ENCODE measurements around the gene PODN.

PODN gene

DNA sequence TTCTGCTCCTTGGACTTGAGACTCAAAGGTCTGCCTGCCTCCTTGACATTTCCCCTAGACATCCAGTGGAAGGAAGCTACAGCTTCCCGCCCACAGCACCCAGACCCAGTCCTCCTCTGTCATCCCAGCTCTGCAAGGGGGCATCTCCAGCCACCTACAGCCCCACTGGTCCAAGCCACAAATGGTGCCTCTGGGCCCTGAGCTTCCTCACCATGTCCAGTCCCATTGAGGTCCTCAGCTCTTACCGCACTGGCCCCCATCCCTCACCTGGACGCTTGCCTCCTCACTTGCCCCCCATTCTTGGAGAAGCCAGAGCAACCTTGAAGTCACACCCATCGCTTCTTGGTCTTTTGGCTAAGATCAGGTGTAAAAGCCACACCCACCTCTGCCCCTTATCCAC, 13.2 kb downstream of the PODN start:
- DNase-seq (ENCODE audit: low read depth in 2 of 2), result no peak

DNA sequence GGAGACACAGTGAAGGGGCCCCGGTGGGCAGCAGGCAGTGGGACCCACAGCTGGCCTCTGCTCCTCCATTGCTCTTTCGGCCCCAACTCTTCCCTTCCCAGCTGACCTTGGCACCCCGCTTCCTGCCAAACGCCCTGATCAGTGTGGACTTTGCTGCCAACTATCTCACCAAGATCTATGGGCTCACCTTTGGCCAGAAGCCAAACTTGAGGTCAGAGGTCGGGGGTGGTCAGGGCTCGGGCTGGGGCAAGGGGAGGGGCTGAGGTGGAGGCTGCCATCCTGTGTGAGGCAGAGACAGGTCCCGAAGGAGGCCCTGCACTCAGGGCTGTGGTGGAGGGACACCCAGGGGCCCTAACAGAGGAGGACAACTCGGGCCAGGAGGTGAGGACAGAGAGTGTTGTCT, 13.7 kb downstream of the PODN start:
- no peak for DNase-seq (ENCODE audit: low read depth in 2 of 2)

DNA sequence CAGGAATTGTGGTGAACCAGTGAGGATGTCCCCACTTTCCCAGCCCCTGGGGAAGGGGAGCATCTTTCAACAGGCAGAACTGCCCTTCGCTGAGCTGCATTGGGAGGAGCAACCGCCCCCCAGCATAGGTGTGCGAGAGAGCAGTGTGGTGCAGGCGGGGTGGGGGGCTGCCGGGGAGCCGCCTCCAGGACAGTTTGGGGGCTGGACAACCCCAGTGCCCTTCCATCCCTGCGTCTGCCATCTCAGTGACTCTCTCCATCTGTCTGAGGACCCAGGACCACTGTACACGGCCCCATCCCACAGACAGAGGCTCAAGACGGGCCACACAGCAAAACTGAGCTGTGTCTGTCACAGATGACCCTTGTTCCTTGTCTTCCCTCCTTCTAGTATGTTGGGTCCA, 14.2 kb downstream of the PODN start:
- DNase-seq (ENCODE audit: low read depth in 2 of 2), result no peak

DNA sequence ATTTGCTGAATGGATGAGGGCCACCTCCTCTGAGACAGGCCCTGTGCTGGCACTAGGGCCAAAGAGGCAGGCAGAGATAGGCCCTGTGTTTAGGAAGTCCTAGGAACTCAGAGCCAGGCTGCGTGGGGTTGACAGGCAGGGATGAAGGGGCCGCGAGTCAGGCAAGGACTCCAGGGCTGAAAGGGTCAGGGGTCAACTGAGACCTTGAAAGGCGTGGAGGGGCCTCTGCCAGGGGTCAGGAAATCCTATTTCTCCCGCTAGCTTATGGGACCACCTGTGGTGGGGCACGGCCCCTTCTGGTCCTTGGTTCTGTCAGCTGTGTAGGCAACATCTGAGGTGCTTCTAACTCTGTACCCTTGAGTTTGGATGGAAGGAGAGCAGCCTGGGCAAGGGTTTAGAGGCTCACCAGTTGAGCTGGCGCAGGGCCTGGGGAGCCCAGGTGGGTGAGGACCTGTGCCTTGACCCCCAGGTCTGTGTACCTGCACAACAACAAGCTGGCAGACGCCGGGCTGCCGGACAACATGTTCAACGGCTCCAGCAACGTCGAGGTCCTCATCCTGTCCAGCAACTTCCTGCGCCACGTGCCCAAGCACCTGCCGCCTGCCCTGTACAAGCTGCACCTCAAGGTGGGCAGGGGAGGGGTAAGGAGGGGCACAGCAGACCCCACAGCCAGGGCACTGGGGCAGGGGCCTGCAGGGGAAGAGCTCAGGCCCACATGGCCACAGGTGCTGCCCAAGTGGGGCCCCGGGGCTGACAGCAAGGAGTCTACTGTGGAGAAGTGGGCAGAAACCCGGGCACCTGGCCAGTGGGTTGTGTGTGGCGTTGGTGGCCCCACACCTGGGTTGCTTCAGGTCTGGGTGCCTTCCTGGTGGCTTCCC, 14.9 kb downstream of the PODN start:
- DNase-seq (ENCODE audit: low read depth in 2 of 2), result no peak

DNA sequence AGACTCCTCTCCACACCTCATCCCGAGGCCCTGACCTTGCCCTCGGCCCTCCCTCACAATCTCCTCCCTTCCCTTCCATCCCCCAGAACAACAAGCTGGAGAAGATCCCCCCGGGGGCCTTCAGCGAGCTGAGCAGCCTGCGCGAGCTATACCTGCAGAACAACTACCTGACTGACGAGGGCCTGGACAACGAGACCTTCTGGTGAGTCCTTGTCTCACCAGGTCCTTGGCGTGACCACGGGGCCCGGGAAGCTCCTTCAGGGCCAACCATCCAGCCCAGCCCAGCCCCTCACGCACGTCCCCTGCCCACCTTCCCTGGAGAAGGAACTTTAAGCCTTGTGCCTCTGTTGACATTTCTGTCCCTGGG, 15.6 kb downstream of the PODN start:
- no peak for DNase-seq (ENCODE audit: low read depth in 2 of 2)

DNA sequence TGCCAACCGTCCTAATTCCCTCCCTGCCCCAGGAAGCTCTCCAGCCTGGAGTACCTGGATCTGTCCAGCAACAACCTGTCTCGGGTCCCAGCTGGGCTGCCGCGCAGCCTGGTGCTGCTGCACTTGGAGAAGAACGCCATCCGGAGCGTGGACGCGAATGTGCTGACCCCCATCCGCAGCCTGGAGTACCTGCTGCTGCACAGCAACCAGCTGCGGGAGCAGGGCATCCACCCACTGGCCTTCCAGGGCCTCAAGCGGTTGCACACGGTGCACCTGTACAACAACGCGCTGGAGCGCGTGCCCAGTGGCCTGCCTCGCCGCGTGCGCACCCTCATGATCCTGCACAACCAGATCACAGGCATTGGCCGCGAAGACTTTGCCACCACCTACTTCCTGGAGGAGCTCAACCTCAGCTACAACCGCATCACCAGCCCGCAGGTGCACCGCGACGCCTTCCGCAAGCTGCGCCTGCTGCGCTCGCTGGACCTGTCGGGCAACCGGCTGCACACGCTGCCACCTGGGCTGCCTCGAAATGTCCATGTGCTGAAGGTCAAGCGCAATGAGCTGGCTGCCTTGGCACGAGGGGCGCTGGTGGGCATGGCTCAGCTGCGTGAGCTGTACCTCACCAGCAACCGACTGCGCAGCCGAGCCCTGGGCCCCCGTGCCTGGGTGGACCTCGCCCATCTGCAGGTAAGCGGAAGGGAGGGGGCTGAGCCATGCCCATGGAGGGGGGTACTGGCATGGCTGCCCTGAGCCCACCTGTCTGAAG, 16.5 kb downstream of the PODN start:
- DNase-seq (ENCODE audit: low read depth in 2 of 2), result no peak

DNA sequence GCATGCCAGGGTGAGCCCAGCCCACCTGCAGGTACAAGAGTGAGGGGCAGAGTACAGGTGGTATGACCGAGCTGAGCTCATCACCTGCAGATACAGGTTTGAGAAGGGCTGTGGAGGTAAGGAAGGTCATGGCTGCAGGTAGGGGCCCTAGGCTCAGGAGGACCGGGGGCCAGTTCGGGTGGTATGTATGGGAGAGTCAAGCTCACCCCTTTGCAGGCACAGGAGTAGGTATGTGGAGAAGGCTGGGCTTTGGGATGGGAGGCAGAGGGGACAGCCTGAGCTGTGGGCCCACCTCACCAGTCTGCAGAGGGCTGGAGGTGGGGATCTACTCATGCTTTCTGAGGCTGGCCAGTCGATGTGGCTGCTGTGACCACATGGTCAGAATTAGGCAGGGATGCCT, 17.2 kb downstream of the PODN start:
- DNase-seq (ENCODE audit: low read depth in 2 of 2), result no peak

DNA sequence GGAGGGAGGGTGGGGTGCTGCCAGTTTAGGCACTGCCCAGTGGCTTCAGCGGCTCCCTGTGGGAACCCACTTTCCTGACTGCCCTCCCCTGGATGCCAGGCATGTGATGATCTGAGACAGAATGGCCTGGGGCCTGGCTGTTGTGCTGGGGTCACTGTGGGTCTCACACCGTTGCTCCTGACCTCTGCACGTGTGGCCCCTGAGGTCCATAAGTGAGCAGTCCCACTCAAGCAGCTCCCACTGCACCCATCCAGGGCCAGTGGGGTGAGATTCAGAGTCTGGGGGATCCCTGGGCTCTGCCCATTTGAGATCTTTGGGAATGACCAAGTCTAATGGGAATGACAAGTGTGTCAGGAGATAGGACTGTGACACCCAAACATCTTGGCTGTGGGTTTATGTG, 18.0 kb downstream of the PODN start:
- DNase-seq (ENCODE audit: low read depth in 2 of 2), result no peak

DNA sequence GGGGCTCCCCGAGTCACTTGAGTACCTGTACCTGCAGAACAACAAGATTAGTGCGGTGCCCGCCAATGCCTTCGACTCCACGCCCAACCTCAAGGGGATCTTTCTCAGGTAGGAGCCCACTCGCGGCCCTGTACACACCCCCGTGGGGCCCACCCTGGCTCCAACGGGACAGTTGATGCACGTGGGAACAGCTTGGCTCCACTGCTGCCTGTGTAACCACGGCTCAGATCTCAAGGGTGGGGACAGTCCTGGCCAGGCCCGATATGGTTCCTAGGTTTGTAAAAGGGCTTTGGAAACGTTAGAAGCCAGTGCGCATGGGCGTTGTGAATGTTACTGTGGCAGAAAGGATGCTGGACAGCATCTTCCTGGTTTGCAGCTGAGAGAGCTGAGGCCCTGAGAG, 18.8 kb downstream of the PODN start:
- DNase-seq (ENCODE audit: low read depth in 2 of 2), result no peak

DNA sequence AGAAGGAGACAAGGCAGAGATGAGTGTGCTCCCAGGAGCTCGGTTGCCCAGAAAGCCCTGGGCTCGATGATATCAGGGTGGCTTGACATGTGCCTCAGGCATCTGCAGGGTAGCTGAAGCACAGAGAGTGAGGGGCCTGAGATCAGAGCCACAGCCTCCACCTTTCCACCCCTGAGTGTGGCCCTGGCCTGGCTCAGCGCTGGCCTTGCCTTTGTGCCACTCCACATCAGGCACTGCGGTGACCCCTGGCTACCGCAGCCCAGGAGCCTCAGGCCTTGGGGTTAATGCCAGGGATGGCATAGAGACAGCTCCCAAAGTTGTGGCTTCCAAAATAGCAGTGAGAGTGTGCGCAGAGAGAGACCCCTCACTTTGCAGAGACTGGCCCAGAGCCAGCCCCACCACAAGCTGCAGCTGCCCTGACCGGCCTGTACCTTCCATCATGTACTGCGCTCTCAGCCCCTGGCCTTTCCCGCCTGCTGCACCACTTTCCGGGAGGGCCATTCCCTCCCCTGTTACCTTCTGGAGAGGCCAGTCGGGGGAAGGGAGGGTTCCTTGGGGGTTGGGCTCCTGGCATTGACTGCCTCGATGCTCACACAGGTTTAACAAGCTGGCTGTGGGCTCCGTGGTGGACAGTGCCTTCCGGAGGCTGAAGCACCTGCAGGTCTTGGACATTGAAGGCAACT, 19.5 kb downstream of the PODN start:
- no peak for DNase-seq (ENCODE audit: low read depth in 2 of 2)

DNA sequence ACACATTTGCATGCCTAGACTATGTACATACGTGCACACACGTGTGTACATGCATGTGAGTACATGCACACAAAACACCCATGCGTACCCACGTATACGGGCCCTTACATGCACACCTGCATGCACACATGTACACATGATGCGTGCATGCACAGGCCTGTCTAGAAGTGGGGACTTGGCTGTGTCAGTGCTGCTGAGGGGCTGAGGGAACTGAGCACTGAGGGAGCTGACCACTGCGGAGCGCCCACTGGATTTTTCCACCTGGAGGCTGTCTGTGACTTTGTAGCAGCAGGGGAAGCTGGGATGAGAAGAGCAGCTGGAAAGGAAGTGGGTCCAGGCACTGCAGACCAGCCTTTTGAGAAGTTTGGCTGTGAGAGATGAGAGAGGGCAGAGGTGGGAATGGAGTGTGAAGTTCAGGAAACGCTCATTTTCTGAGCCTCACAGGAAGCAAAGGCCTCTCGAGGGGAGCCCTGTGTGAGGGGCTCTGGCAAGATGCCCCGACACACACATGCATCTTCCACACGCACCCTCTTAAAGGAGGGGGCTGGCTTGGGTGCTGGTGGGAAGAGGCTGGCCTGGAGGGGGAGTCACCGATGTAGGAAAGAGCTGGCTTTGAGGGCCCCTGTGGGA, 20.9 kb downstream of the PODN start:
- no peak for DNase-seq (ENCODE audit: low read depth in 2 of 2)

DNA sequence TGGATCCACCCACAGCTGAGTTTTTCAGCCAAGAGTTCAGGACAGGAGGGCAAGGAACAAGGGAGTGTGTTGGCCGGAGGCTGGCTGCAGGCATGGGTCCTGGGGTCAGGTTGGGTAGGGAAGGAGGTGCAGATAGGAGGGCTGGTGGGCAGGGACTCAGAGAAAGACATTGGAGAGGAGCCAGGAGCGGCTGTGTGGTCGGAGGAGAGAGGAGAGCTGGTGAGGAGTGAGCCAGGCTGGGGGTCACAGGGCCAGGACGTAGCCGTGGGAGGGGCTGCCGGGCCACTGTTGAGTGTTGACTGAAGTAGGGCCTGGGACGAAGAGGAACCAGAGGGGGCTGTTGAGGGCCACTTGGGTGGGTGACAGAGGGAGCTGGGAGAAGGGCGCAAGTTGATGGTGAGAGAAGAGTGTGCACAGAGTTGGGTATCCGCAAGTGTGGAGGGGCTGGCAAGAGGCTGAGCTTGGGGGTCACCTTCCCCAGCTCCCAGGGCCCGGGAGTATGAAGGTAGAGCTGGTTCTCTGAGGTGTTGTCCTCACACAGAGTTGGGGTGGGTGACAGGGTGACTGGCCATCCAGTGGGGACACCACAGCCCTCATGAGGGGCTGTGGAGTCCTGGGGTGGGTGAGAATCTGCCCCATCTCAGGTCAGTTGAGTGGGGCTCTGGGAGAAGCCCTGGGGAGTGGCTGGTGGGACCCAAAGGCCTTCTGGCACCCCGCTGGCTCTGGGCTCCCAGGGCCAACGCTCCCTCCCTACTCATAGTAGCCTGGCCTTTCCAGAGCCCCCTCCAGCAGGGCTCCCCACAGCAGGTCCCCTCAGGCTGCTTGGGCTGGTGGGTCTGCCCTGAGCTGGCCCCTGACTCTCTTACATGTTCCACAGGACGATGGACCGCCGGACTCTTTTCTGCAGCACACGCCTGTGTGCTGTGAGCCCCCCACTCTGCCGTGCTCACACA, 21.9 kb downstream of the PODN start:
- no peak for DNase-seq (ENCODE audit: low read depth in 2 of 2)

DNA sequence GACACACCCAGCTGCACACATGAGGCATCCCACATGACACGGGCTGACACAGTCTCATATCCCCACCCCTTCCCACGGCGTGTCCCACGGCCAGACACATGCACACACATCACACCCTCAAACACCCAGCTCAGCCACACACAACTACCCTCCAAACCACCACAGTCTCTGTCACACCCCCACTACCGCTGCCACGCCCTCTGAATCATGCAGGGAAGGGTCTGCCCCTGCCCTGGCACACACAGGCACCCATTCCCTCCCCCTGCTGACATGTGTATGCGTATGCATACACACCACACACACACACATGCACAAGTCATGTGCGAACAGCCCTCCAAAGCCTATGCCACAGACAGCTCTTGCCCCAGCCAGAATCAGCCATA, 22.6 kb downstream of the PODN start:
- DNase-seq (ENCODE audit: low read depth in 2 of 2), result no peak

DNA sequence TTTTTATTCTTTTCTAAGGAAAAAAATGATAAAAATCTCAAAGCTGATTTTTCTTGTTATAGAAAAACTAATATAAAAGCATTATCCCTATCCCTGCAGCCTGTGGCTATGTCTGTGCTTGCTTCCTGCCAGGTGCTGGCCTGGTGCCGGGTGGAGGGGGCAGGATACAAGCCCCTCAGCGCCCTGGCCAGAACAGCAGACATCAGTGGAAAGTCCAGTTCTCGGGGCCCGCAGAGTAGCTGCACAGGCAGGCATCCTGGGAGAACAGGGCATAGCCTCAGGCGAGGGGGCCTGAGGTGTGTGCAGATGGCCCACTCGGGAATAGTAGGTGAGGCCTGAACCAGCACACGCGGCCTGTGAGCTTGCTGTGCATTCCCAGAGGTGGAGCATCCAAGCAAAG, 23.4 kb downstream of the PODN start:
- DNase-seq (ENCODE audit: low read depth in 2 of 2), result no peak

DNA sequence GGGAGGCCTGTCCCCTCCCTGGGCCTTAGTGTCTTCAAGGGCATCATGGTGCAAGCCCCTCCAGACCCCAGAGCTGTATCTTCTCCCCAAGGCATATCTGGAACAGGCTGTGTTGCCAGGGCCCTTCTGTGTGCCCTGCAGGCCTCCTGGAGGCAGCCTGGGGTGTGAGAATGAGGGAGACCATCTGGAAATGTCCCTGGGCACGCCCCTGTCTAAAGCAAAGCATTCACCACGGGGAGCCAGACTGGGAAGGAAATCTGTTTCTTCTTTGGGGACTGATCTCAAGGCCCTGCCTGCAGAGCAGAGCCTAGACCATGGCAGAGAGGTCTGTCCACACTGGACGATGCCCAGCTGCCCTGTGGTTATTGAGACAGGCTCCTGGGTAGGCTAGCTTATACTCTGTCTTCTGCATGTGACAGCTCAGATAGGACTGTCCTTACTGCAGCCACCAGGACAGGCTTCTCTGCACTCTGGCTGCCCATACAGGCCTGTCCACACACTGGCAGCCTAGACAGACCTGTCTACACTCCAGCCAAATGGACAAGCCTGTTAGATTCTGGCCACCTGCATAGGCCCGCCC, 24.6 kb downstream of the PODN start:
- DNase-seq (ENCODE audit: low read depth in 2 of 2), result no peak

DNA sequence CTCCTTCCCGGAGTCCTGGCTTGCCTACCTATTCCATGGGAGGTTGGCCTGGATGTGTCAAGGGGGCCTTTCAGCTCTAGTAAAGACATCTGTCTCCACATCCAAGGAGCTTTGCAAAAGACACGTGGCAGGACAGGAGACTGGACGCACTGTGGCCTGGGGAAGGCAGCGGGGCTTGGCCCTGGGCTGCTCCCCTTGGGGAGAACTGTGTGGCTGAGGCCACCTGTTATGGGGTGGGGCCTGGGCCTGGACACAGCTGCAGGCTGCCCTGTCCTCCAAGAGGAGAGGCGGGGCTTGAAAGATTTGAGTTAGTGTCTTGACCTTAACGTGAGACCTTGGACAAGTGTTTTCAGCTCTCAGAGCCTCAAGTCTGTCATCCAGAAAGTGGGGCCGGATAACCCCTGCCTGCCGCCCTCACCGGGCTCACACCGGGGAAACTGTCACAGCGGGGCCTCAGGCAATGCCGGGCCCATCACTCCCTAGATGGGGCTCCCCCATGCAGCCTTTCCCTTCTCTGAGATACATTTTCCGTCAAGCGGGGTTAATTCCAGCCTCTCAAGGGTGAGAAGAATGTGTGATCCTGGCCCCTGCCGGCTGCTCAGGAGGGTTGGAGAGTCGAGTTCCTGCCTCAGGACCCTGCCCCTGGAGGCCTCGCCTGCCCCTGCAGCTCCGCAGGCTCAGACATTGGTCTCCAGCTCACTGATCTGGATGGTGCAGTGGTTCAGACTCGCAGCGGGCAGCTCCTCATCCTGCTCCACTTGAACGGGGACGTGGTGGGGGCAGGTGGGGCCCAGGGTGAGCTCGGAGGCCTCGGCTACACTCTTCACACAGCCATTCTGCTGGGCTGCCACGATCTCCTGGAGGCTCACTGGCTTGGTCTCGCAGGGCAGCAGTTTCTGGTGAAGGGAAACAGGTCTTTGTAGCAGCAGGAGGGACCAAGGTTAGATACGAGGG, 25.6 kb downstream of the PODN start:
- DNase-seq (ENCODE audit: low read depth in 2 of 2), result no peak

DNA sequence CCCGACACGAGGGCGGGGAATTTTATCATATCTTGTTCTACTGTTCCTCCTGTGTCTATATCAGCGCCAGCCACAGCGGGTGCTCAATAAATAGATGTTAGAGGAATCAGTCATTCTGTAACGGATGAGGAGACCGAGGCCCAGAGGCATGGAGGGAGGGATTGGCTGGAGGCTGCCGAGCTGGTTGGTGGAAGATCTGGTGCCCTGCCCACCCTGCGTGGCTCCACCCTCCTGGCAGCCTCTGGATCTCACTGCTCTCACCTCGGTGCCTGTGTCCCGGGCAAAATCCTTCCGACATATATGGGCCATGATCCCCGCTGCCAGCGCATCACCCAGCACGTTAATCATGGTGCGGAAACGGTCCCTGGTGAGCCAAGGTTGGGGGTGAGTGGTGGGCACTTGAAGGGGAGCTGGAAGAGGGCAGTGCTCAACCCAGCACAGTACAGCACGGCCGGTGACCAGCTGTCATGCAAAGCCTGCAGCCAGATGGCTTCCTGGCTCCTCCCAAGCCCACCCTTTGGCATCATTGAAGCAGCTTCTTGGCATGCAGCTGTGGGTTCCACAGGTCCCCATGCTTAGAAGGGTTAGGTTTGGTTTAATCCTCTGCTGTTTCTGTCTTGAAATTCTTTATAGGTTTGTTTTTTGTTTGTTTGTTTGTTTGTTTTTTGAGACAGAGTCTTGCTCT, 26.7 kb downstream of the PODN start:
- DNase-seq (ENCODE audit: low read depth in 2 of 2), result no peak

DNA sequence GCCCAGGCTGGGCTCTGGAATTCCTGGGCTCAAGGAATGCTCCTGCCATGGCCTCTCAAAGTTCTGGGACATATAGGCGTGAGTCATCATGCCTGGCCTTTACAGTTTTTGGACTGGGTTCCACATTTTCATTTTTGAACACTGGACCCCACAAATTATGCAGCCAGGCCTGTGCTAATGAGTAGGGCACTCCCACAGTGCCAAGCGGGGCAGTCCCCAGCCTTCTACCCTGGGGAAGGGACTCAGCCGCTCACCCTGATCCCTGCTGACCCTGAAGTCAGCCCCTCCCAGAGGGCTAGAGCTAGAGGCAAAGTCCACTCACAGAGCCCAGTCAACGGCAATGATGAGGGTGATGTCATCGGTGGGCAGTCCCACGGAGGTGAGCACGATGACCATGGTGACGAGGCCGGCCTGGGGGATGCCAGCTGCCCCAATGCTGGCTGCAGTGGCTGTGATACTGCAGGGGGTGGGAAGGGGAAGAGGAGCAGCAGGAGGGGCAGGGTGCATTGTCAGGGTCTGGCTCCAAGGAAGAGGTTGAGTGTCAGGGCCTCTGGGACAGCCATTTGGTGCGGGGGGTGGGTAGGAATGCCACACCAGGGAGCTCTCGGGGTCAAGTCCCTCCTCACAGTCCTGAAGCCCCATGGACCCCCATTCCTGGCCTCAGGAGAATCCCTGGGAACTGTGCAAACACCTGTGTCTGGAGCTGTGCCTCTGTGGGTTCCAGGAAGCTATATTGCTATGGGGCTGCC, 27.6 kb downstream of the PODN start:
- no peak for DNase-seq (ENCODE audit: low read depth in 2 of 2)

All from activated CD8-positive, alpha-beta memory T cell treated with anti-CD3 and anti-CD28 coated beads for 4 hours (primary cell).